Panc1 (cell line): Measurements from ENCODE around the gene STK39.

Experiments
- CTCF ChIP-seq: fragments of 450-650 bp; IDR thresholded peaks from 2 replicates; pipeline ENCODE4 v1.5.1; 2017; ENCODE audit warnings: mild to moderate bottlenecking
- POLR2AphosphoS5 ChIP-seq: IDR thresholded peaks from 2 replicates; pipeline ENCODE4 v1.6.1; 2012; ENCODE audit warnings: mild to moderate bottlenecking, low read depth, low read length, moderate library complexity
- REST ChIP-seq, 2 experiments: IDR thresholded peaks; 2 replicates each; pipeline ENCODE4 v1.6.1; 2011 to 2012; ENCODE audit warnings: low read depth in 2 of 2, control low read depth in 1 of 2, low read length in 1 of 2, mild to moderate bottlenecking in 1 of 2, moderate library complexity in 1 of 2; ENCODE audit not compliant: insufficient read depth in 1 of 2
- SIN3A ChIP-seq: IDR thresholded peaks from 2 replicates; pipeline ENCODE4 v1.6.1; 2012; ENCODE audit warnings: low read depth, mild to moderate bottlenecking, low read length, moderate library complexity, borderline replicate concordance; ENCODE audit not compliant: insufficient read depth

GRCh38 chr2:168002021-168002553 lies 245.3 kb downstream of the STK39 start:
- no peak for TF ChIP-seq CTCF
- no peak for TF ChIP-seq POLR2AphosphoS5
- no peak for TF ChIP-seq REST (IDR thresholded peaks at IDR 0.05; ENCODE audit: insufficient read depth in 1 of 2, low read depth in 2 of 2, low read length in 1 of 2)
- TF ChIP-seq SIN3A = no peak
